ENCODE data around the gene CENPX. TPM values are rescaled to one million over a fixed set of nuclear protein-coding genes. Genes with fewer than 3 reads are reported as not detected.

CENPX gene
- total RNA-seq, 1 experiment from 2014 or later: 119 TPM

- no peak for DNase-seq (ENCODE audit: low read depth)
Measured at GRCh38 chr17:82023447-82024241, 966 bp upstream of the CENPX start.

DNA sequence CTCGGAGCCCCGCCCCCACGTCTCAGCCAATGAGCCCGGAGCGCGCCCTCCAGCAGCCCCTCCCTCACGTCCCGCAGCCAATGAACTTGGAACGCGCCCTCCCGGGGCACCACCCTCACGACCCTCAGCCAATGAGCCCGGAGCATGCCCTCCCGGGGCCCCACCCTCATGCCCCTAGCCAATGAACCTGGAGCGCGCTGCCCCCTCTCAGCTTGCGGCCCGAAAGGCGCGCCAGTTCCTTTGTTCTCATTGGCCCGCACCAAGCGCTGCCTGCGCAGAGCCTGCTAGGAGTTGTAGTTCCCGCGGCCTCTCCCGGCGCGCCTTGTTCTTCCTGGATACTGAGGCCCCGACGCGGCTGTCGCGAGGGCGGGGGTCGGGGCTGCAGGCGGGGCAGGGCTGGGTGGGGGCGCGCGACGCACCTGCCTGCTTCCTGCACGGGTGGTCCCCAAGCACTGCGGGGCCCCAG lies 336 bp upstream of the CENPX start, which contains the start of gene LRRC45:
Gene LRRC45 (plus strand): TSS at position 325 of the 466 bp plus-strand sequence. CDS start 339 bp downstream, outside the sequence.
- peak; percentile 98 for DNase-seq (ENCODE audit: low read depth)

GRCh38 chr17:82021900-82022309 lies 773 bp downstream of the CENPX start:
- DNase-seq (ENCODE audit: low read depth): no peak

DNA sequence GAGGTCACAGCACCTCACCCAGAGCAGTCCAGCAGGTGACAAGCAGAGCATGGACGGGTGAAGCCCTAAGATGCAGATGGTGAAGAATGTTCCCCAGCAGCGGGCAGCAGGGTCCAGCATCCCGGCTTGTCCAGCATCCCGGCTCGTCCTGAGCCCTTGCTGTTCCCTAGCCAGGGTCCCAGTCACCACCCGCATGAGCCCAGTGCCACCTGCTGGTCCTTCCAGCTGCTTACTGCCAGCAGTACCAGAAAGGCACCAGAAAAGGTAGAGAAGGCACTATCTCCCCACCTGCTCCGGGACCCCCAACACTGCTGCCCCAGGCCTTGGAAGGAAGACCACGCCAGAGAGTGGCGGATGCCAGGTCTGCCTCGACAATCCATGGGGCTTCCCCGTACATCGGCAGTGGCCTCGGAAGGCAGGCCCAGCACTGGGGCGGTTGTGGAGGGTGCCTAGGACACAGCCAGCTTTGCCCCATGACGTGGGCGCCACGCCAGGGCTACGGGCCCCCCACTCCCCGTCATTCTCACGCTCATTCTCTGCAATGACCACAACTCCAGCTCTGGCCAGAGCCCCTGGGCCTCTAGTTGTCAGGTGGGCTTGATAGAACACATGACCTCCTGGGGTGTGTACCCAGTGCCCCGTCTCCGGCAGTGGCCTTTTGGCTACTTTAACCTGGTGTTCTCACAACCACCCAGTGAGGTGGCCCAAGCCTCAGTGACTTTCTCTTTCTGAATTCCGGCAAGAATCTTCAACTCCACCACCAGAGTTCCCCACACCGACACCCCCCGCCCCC lies 1.4 kb downstream of the CENPX start:
- peak; percentile 79 for DNase-seq (ENCODE audit: low read depth)

DNA sequence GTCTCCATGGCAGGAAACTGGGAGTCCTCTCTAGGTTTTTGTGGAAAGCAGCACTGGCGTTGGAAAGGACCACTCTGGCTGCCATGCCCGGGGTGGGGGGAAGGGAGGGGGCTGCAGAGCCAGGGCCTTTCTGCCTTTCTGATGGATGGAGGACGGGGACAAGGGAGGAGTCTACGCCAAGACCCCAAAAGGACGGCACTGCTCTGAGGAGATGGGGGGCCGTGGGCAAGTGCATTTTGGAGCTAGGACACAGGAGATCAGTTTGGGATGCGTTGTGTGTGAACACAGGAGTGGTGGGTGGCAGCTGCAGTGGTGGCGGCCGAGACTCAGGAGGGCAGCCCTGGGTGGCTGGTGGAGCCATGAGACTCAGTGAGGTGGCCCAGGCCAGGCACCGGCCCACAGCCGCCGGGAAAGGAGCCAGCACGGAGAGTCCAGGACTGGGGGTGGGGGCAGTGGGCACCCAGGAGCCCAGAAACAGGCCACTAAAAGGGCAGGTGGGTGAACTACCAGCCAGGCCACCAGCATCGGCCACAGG lies 2.0 kb downstream of the CENPX start:
- DNase-seq (ENCODE audit: low read depth): no peak

GRCh38 chr17:82019690-82020571 lies 2.7 kb downstream of the CENPX start:
- DNase-seq (ENCODE audit: low read depth): no peak

DNA sequence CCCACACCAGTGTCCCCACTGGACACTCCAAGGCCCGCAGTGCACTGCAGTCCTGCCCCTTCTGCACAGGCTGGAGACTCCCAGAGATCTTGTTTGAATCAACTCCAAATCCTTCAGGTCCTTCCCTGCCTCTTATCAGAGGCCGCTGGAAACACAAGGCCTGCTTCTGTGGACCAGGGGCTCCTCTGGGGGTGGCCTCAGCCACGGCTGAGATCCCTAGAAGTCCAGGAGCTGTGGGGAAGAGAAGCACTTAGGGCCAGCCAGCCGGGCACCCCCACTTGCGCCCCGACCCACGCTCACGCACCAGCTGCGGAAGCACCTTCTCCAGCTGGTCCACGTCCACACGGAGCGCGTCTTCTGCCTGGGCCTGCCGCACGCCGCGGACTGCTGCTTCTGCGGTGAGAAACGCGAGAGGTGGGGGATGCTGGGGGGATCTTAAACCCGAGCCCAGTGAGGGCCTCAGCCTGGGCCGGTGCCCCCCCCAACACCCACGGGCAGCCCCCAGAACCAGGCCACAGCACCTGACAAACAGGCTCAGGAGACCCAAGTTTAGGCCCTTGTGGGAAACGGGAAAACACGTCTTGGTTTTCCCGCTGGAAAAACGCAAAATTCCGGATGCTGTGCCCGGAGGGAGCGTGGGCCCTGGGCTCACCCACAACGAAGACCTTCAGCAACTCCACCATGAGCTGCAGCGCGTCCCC lies 3.5 kb downstream of the CENPX start:
- no peak for DNase-seq (ENCODE audit: low read depth)

GRCh38 chr17:82018152-82018988 lies 4.3 kb downstream of the CENPX start:
- no peak for DNase-seq (ENCODE audit: low read depth)

- no peak for DNase-seq (ENCODE audit: low read depth)
Measured at GRCh38 chr17:82017612-82018151, 5.0 kb downstream of the CENPX start.

DNA sequence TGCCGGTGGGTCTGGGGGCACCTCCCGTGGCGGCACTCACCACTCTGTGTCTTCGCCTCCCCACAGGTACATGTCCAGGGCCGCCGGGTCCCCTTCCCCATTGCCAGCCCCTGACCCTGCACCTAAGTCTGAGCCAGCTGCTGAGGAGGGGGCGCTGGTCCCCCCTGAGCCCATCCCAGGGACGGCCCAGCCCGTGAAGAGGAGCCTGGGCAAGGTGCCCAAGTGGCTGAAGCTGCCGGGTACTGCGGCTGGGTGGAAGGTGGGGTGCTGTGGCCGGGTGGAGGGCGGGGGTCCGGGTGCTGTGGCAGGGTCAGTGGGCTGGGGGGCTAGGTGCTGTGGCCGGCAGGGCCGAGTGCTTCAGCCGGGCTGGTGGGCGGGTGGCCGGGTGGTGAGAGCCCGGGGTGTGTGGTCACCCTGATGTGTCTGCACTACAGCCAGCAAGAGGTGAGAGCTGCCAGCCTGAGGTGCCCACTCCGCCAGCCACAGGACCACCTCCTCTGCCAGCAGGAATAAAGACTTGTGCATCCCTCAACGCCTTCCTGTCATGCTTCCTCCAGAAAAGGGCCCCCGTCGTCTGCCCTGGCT lies 5.7 kb downstream of the CENPX start:
- no peak for DNase-seq (ENCODE audit: low read depth)

GRCh38 chr17:82016061-82016874 lies 6.4 kb downstream of the CENPX start:
- no peak for DNase-seq (ENCODE audit: low read depth)

DNA sequence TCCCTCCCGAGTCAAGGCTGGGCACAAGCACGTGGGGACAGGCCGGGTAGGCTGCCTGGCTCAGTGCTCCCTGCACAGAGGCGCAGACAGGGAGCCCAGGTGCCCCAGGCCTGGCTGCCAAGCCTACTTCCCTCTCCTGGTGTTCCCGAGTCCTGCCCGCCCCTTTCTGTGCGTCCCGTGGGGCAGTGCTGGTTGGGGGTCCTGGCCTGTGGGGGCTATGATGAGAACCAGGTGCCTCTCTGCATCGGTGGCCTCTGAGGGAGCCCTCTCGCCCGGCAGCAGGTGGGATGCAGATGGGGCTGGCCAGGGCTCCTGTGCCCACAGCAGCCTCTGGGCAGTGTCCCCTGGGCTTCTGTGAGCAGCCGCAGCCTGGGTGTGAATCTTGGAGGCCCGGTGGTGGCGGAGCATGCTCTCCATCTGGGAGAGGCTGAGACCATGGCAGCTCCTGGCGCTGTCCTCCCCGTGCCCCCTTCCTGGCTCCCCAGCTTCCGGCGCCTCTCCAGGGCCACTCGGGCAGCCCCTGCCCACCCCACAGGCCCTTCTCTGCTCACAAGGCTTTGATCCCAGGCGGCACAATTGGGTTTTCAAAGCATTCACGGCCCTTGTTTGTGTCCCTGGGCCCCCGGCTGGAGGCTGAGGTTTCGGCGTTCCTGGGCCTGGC lies 7.2 kb downstream of the CENPX start:
- no peak for DNase-seq (ENCODE audit: low read depth)

DNA sequence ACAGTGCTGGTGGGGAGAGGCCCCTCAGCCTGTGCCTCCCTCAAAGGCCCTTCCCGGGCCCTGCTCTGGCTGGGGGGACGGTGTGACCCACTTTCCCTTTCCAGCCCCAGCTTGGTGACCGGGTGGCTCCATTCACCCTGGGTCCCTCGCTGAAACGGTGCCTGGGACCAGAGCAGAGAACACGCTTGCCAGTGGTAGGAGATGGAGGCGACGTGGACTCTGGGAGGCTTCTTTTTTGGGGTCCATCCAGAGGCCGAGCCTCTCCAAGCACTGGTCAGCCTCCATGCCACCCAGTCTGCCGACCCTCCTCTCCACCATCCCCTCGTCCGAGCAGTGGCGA lies 7.7 kb downstream of the CENPX start:
- no peak for DNase-seq (ENCODE audit: low read depth)

- DNase-seq (ENCODE audit: low read depth): no peak
Measured at GRCh38 chr17:82014432-82014831, 8.2 kb downstream of the CENPX start.

DNA sequence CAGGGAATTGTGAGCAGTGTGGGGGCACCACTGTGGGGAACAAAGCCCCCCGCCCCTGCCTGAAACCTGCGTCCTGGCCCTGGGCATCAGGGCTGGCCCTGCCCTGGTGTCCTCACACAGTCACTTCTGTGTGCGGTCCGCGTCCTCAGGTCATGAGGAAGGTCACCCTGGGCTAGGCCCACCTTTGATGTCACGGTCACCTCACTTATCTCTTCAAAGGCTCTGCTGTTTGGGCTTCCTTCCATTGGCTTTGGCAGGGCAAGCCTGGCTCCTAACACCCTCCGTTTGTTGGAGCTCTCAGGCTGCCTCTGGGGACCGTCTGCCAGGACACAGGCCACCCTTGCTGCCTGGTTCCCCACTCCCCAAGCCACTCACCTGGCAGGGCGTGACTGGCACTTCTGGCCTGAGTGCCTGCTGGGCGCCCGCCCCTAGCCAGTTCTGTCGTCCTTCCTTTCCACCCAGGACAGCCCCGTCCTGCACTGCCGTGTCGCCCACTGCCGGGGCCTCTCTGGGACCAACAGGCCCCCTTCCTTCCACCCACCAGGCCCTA lies 8.8 kb downstream of the CENPX start:
- no peak for DNase-seq (ENCODE audit: low read depth)

- no peak for DNase-seq (ENCODE audit: low read depth)
Measured at GRCh38 chr17:82013341-82013740, 9.3 kb downstream of the CENPX start.

- peak; percentile 53 for DNase-seq (ENCODE audit: low read depth)
Measured at GRCh38 chr17:82012640-82013295, 9.9 kb downstream of the CENPX start.

Data from RPMI7951 (cell line).